Inferior parietal cortex (tissue), 1 donor: Measurements from ENCODE around the gene SPIB.

Experiments used
- DNase-seq: peaks from one replicate; pipeline ENCODE4 v3.0.0-alpha.2; 2016; ENCODE audit errors: extremely low spot score

Gene SPIB

GRCh38 chr19:50419022-50419579, 363 bp downstream of the SPIB start:
- no peak for DNase-seq

- DNase-seq, result no peak
Observed at GRCh38 chr19:50419580-50420035, 870 bp downstream of the SPIB start.

GRCh38 chr19:50420127-50420526, 1.4 kb downstream of the SPIB start:
- DNase-seq, result no peak

- DNase-seq, result no peak
Observed at GRCh38 chr19:50420808-50421207, 2.1 kb downstream of the SPIB start.

- no peak for DNase-seq
Observed at GRCh38 chr19:50422397-50423278, 3.9 kb downstream of the SPIB start.

- no peak for DNase-seq
Observed at GRCh38 chr19:50423279-50424113, 4.8 kb downstream of the SPIB start.

- DNase-seq, result no peak
Observed at GRCh38 chr19:50425581-50425980, 6.8 kb downstream of the SPIB start.

GRCh38 chr19:50427318-50427925, 8.7 kb downstream of the SPIB start:
- DNase-seq, result no peak

- peak; percentile 38 for DNase-seq
Observed at GRCh38 chr19:50427997-50428425, 9.3 kb downstream of the SPIB start.

- no peak for DNase-seq
Observed at GRCh38 chr19:50428772-50429463, 10.2 kb downstream of the SPIB start.

GRCh38 chr19:50430888-50431342, 12.2 kb downstream of the SPIB start:
- no peak for DNase-seq

GRCh38 chr19:50431343-50432220, 12.8 kb downstream of the SPIB start:
- peak; percentile 85 for DNase-seq

- DNase-seq, result no peak
Observed at GRCh38 chr19:50432221-50433028, 13.7 kb downstream of the SPIB start, which contains the start of gene MYBPC2. TSS of gene MYBPC2 (plus strand) at chr19:50432892. CDS start at chr19:50432954, 62 bp downstream.

- DNase-seq, result no peak
Observed at GRCh38 chr19:50433201-50434180, 14.8 kb downstream of the SPIB start.

- no peak for DNase-seq
Observed at GRCh38 chr19:50434525-50434924, 15.8 kb downstream of the SPIB start.

- no peak for DNase-seq
Observed at GRCh38 chr19:50435221-50435620, 16.5 kb downstream of the SPIB start.

- no peak for DNase-seq
Observed at GRCh38 chr19:50435627-50436026, 16.9 kb downstream of the SPIB start.
